HG03571 (cell line): Measurements from ENCODE around the gene ISG20.

ENCODE experiments used
- ATAC-seq: cut with Tn5 transposase; IDR thresholded peaks from one replicate; pipeline ENCODE4 v1.9.1; 2021; ENCODE audit not compliant: unreplicated experiment

Gene ISG20

GRCh38 chr15:88638626-88639372 lies at the start of gene ISG20:
TSS of gene ISG20 (plus strand) at chr15:88639016. CDS start at chr15:88639367, 351 bp downstream.
- ATAC-seq: peak; percentile 73

GRCh38 chr15:88590759-88591158 lies 48.1 kb upstream of the ISG20 start:
- ATAC-seq: no peak

GRCh38 chr15:88591384-88591783 lies 47.4 kb upstream of the ISG20 start:
- ATAC-seq: no peak

- no peak for ATAC-seq
Observed at GRCh38 chr15:88603885-88604284, 34.9 kb upstream of the ISG20 start.

GRCh38 chr15:88604381-88605188 lies 34.2 kb upstream of the ISG20 start:
- ATAC-seq: no peak

GRCh38 chr15:88605189-88606069 lies 33.4 kb upstream of the ISG20 start:
- no peak for ATAC-seq

GRCh38 chr15:88606070-88606794 lies 32.6 kb upstream of the ISG20 start:
- no peak for ATAC-seq

GRCh38 chr15:88607951-88608350 lies 30.9 kb upstream of the ISG20 start:
- ATAC-seq: no peak

- no peak for ATAC-seq
Observed at GRCh38 chr15:88608607-88609181, 30.1 kb upstream of the ISG20 start.

GRCh38 chr15:88609344-88610090 lies 29.3 kb upstream of the ISG20 start:
- ATAC-seq: no peak

- no peak for ATAC-seq
Observed at GRCh38 chr15:88610701-88611231, 28.1 kb upstream of the ISG20 start.

GRCh38 chr15:88612186-88612796 lies 26.5 kb upstream of the ISG20 start:
- no peak for ATAC-seq

- ATAC-seq: no peak
Observed at GRCh38 chr15:88613074-88613944, 25.5 kb upstream of the ISG20 start.

GRCh38 chr15:88615303-88616107 lies 23.3 kb upstream of the ISG20 start:
- no peak for ATAC-seq

GRCh38 chr15:88616240-88616639 lies 22.6 kb upstream of the ISG20 start:
- ATAC-seq: no peak

- no peak for ATAC-seq
Observed at GRCh38 chr15:88617031-88617722, 21.6 kb upstream of the ISG20 start.
